Measurements from ENCODE around the gene RB1.
"Not testable (repeated sequence)": the region's sequence is repeated elsewhere in the genome, so short reads cannot be mapped to it uniquely, and the experiment has no call there.

Gene RB1

GRCh38 chr13:48346583-48346982 is 43.0 kb downstream of the RB1 start:
- in situ Hi-C loops (cut with MboI; ENCODE audit: low sequenced_read_pairs), result no loop called here

GRCh38 chr13:48349525-48349924 is 46.0 kb downstream of the RB1 start:
- in situ Hi-C loops (cut with MboI; ENCODE audit: low sequenced_read_pairs), result no loop called here

GRCh38 chr13:48353590-48353989 is 50.0 kb downstream of the RB1 start:
- in situ Hi-C loops (cut with MboI; ENCODE audit: low sequenced_read_pairs), result no loop called here

- in situ Hi-C loops (cut with MboI; ENCODE audit: low sequenced_read_pairs), result not testable (repeated sequence)
These were observed 52.0 kb downstream of the RB1 start for GRCh38 chr13:48355524-48355923.

- in situ Hi-C loops (cut with MboI; ENCODE audit: low sequenced_read_pairs), result no loop called here
These were observed 53.2 kb downstream of the RB1 start for GRCh38 chr13:48356750-48357149.

GRCh38 chr13:48369988-48370387 is 66.4 kb downstream of the RB1 start:
- in situ Hi-C loops (cut with MboI; ENCODE audit: low sequenced_read_pairs), result no loop called here

- in situ Hi-C loops (cut with MboI; ENCODE audit: low sequenced_read_pairs), result no loop called here
These were observed 67.3 kb downstream of the RB1 start for GRCh38 chr13:48370815-48371214.

GRCh38 chr13:48377857-48378256 is 74.3 kb downstream of the RB1 start:
- in situ Hi-C loops (cut with MboI; ENCODE audit: low sequenced_read_pairs), result no loop called here

- in situ Hi-C loops (cut with MboI; ENCODE audit: low sequenced_read_pairs), result no loop called here
These were observed 77.0 kb downstream of the RB1 start for GRCh38 chr13:48380581-48380980.

GRCh38 chr13:48383384-48383783 is 79.8 kb downstream of the RB1 start:
- in situ Hi-C loops (cut with MboI; ENCODE audit: low sequenced_read_pairs), result no loop called here

- in situ Hi-C loops (cut with MboI; ENCODE audit: low sequenced_read_pairs), result no loop called here
These were observed 83.3 kb downstream of the RB1 start for GRCh38 chr13:48386816-48387215.

- in situ Hi-C loops (cut with MboI; ENCODE audit: low sequenced_read_pairs), result no loop called here
These were observed 87.7 kb downstream of the RB1 start for GRCh38 chr13:48391257-48391656.

GRCh38 chr13:48393030-48393697 is 89.6 kb downstream of the RB1 start:
- in situ Hi-C loops (cut with MboI; ENCODE audit: low sequenced_read_pairs), result no loop called here

- in situ Hi-C loops (cut with MboI; ENCODE audit: low sequenced_read_pairs), result no loop called here
These were observed 90.1 kb downstream of the RB1 start for GRCh38 chr13:48393698-48394085.

GRCh38 chr13:48397744-48398143 is 94.2 kb downstream of the RB1 start:
- in situ Hi-C loops (cut with MboI; ENCODE audit: low sequenced_read_pairs), result no loop called here

GRCh38 chr13:48398450-48399095 is 95.0 kb downstream of the RB1 start:
- in situ Hi-C loops (cut with MboI; ENCODE audit: low sequenced_read_pairs), result no loop called here

- in situ Hi-C loops (cut with MboI; ENCODE audit: low sequenced_read_pairs), result no loop called here
These were observed 96.6 kb downstream of the RB1 start for GRCh38 chr13:48400090-48400694.

- in situ Hi-C loops (cut with MboI; ENCODE audit: low sequenced_read_pairs), result no loop called here
These were observed 97.3 kb downstream of the RB1 start for GRCh38 chr13:48400850-48401291.

- in situ Hi-C loops (cut with MboI; ENCODE audit: low sequenced_read_pairs), result no loop called here
These were observed 97.9 kb downstream of the RB1 start for GRCh38 chr13:48401480-48401879.

- in situ Hi-C loops (cut with MboI; ENCODE audit: low sequenced_read_pairs), result no loop called here
These were observed 98.9 kb downstream of the RB1 start for GRCh38 chr13:48402325-48402932.

GRCh38 chr13:48403151-48403631 is 99.6 kb downstream of the RB1 start:
- in situ Hi-C loops (cut with MboI; ENCODE audit: low sequenced_read_pairs), result no loop called here

- in situ Hi-C loops (cut with MboI; ENCODE audit: low sequenced_read_pairs), result no loop called here
These were observed 100.4 kb downstream of the RB1 start for GRCh38 chr13:48403913-48404312.

All from hTERT RPE-1 (cell line).